GM18508 (cell line): ENCODE data around the gene RTN4IP1.

ENCODE experiments used
- ATAC-seq: cut with Tn5 transposase; IDR thresholded peaks from one replicate; pipeline ENCODE4 v1.9.1; 2021; ENCODE audit warnings: moderate number of reproducible peaks; ENCODE audit not compliant: insufficient read depth, unreplicated experiment

The RTN4IP1 gene

DNA sequence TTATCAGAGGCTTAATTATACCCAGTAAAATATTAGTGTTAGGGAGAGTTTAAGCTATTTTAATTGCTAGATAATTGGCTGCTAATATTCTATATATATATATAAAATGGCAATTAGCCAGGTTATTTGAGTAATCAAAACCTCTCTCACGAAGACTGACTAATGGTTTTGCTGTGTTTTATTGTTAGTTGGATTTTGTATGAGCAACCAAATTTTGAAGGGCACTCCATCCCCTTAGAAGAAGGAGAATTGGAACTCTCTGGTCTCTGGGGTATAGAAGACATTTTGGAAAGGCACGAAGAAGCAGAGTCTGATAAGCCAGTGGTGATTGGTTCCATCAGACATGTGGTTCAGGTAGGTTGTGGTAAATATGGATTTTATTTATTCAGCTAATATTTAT, 102.2 kb downstream of the RTN4IP1 start:
- no peak for ATAC-seq

GRCh38 chr6:106525882-106526275, 103.4 kb downstream of the RTN4IP1 start:
- ATAC-seq = no peak

DNA sequence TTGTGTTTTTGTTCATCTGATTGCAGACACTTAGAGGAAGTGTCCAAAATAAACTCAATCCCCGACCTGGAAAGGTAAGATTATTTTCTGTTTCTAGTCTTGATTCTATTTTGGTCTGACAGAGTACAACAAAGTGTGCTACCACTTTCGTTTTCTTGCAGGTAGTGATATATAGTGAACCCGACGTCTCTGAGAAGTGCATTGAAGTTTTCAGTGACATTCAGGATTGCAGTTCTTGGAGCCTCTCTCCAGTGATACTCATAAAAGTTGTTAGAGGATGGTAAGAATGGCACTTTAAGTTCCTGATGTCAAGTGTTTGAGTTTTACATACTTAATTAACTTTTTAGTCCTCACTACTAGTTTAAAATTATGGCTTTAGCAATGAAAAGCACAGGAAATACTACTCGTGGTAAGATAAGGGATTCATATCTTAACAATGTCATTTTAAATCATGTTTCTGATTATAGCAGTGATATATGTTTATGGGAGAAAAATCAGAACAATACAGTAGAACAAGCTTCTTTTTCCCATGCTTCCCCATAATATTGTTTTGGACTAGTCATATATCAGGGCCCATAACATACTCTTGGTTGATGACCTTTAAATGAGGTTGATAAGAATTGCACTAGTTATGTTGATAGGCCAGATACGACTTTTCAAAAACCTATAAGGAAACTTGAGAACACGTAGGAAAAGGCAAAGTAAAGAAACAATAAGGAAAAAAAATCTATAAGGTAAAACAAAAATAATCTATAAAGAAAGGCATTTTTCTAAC, 104.0 kb downstream of the RTN4IP1 start:
- peak; percentile 27 for ATAC-seq

- ATAC-seq = no peak
Observed at GRCh38 chr6:106522562-106523250, 106.6 kb downstream of the RTN4IP1 start.
